PFSK-1 (cell line): ENCODE results near the gene SH3BGRL3.

ENCODE experiments used
- FOXP2 ChIP-seq: optimal IDR thresholded peaks from 2 replicates; pipeline ENCODE3; 2011; ENCODE audit warnings: borderline replicate concordance, control low read depth, inconsistent platforms; ENCODE audit not compliant: insufficient read depth; ENCODE audit errors: extremely low read length, extremely low read depth
- POLR2AphosphoS5 ChIP-seq: IDR thresholded peaks from 2 replicates; pipeline ENCODE4 v1.6.1; 2012; ENCODE audit warnings: low read depth, mild to moderate bottlenecking, control low read depth, low read length, moderate library complexity
- SIN3A ChIP-seq: IDR thresholded peaks from 2 replicates; pipeline ENCODE4 v1.6.1; 2012; ENCODE audit warnings: mild to moderate bottlenecking, low read length, moderate library complexity, borderline replicate concordance; ENCODE audit not compliant: insufficient read depth
- TAF1 ChIP-seq: IDR thresholded peaks from 2 replicates; pipeline ENCODE4 v1.6.1; 2012; ENCODE audit warnings: low read length, control low read depth, borderline replicate concordance; ENCODE audit not compliant: insufficient read depth
- TF ChIP-seq, protein P1 (sequence below), 2 experiments: IDR thresholded peaks; 2 replicates each; pipeline versions ENCODE4 v1.6.1 to v1.8.0; 2011 to 2012; ENCODE audit warnings: low read depth in 2 of 2, low read length in 2 of 2, control low read depth in 1 of 2, inconsistent platforms in 1 of 2, mild to moderate bottlenecking in 1 of 2, moderate library complexity in 1 of 2; ENCODE audit not compliant: insufficient read depth in 1 of 2

DNA sequence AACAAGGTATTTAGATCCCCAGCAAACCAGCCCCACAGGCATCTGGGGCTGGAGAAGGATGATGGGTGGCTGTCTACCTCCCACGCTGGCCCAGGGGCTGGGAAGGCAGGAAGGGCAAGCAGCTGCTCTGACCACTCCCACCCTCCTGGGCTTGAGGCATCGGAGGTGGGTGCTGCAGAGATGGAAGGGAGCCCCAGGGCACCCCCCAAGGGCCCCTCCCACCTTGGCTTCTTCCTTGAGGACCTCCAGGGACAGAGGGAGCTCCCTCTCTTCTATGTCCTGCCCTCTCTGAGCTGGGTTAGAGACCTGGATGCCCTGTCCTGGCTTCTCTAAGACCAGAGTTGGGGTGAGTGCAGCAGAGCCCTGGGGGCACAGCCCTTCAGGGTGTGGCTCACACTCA, 41.0 kb downstream of the SH3BGRL3 start:
- TF ChIP-seq POLR2AphosphoS5 (no peak), TAF1 (no peak), FOXP2 (no peak), SIN3A (no peak)
- TF ChIP-seq, protein P1, sequence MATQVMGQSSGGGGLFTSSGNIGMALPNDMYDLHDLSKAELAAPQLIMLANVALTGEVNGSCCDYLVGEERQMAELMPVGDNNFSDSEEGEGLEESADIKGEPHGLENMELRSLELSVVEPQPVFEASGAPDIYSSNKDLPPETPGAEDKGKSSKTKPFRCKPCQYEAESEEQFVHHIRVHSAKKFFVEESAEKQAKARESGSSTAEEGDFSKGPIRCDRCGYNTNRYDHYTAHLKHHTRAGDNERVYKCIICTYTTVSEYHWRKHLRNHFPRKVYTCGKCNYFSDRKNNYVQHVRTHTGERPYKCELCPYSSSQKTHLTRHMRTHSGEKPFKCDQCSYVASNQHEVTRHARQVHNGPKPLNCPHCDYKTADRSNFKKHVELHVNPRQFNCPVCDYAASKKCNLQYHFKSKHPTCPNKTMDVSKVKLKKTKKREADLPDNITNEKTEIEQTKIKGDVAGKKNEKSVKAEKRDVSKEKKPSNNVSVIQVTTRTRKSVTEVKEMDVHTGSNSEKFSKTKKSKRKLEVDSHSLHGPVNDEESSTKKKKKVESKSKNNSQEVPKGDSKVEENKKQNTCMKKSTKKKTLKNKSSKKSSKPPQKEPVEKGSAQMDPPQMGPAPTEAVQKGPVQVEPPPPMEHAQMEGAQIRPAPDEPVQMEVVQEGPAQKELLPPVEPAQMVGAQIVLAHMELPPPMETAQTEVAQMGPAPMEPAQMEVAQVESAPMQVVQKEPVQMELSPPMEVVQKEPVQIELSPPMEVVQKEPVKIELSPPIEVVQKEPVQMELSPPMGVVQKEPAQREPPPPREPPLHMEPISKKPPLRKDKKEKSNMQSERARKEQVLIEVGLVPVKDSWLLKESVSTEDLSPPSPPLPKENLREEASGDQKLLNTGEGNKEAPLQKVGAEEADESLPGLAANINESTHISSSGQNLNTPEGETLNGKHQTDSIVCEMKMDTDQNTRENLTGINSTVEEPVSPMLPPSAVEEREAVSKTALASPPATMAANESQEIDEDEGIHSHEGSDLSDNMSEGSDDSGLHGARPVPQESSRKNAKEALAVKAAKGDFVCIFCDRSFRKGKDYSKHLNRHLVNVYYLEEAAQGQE (IDR thresholded peaks at IDR 0.05; ENCODE audit: insufficient read depth in 1 of 2, low read depth in 2 of 2, low read length in 2 of 2) = no peak
